HepG2 (cell line): ENCODE measurements around the gene TNFAIP1. TPM values are rescaled to one million over a fixed set of nuclear protein-coding genes. Genes with fewer than 3 reads are reported as not detected.
A peak's percentile ranks its signal among the peaks of the same experiment; 100 is the strongest.

ENCODE experiments used
- EP300 ChIP-seq, 3 experiments: sonication (generic) in 1 of 3; formaldehyde crosslinking in 1 of 3; IDR thresholded peaks; 2 replicates each; pipeline versions ENCODE4 v1.5.1 to v1.6.1; 2011 to 2020; ENCODE audit warnings: low read depth in 2 of 3, low read length in 2 of 3, borderline replicate concordance in 1 of 3, improper control_type of control experiment in 1 of 3, mild to moderate bottlenecking in 1 of 3, missing genetic modification reagents in 1 of 3, moderate library complexity in 1 of 3
- GZF1 ChIP-seq: sonication (generic); formaldehyde crosslinking; IDR thresholded peaks from 2 replicates; pipeline ENCODE4 v1.5.1; 2020; ENCODE audit warnings: mild to moderate bottlenecking, missing genetic modification reagents
- HOXA3 ChIP-seq: sonication (generic); formaldehyde crosslinking; IDR thresholded peaks from 2 replicates; pipeline ENCODE4 v1.5.0; 2020; ENCODE audit warnings: missing genetic modification reagents
- IRF2 ChIP-seq: IDR thresholded peaks from 2 replicates; pipeline ENCODE4 v1.6.1; 2018; ENCODE audit warnings: missing genetic modification reagents, missing compliant biosample characterization
- NBN ChIP-seq: fragments of 450-650 bp; conservative IDR thresholded peaks from 2 replicates; pipeline ENCODE4 v1.6.1; 2017
- PBX3 ChIP-seq: sonication (generic); formaldehyde crosslinking; IDR thresholded peaks from 2 replicates; pipeline ENCODE4 v1.8.1; 2023; ENCODE audit warnings: missing genetic modification reagents, inconsistent platforms, borderline replicate concordance
- PHB2 ChIP-seq: fragments of 450-650 bp; IDR thresholded peaks from 2 replicates; pipeline ENCODE4 v1.6.1; 2018; ENCODE audit not compliant: partially characterized antibody
- RFX1 ChIP-seq: fragments of 450-650 bp; IDR thresholded peaks from 2 replicates; pipeline ENCODE4 v1.6.1; 2017
- SKIL ChIP-seq: sonication (generic); formaldehyde crosslinking; IDR thresholded peaks from 2 replicates; pipeline ENCODE4 v1.8.0; 2022; ENCODE audit warnings: missing genetic modification reagents, mild to moderate bottlenecking, moderate library complexity, borderline replicate concordance
- SMARCE1 ChIP-seq: fragments of 450-650 bp; IDR thresholded peaks from 2 replicates; pipeline ENCODE4 v1.6.1; 2017; ENCODE audit warnings: borderline replicate concordance
- SNAI1 ChIP-seq: sonication (generic); formaldehyde crosslinking; IDR thresholded peaks from 2 replicates; pipeline ENCODE4 v1.5.0; 2020; ENCODE audit warnings: mild to moderate bottlenecking, missing genetic modification reagents, borderline replicate concordance
- SRY ChIP-seq: sonication (generic); formaldehyde crosslinking; IDR thresholded peaks from 2 replicates; pipeline ENCODE4 v1.8.0; 2022; ENCODE audit warnings: mild to moderate bottlenecking, missing genetic modification reagents
- ZMYM2 ChIP-seq: sonication (generic); formaldehyde crosslinking; IDR thresholded peaks from 2 replicates; pipeline ENCODE4 v1.8.0; 2022; ENCODE audit warnings: mild to moderate bottlenecking, missing genetic modification reagents
- ZNF468 ChIP-seq: sonication (generic); formaldehyde crosslinking; IDR thresholded peaks from 2 replicates; pipeline ENCODE4 v1.8.0; 2022; ENCODE audit warnings: mild to moderate bottlenecking, moderate library complexity, missing genetic modification reagents
- ZNF510 ChIP-seq: sonication (generic); formaldehyde crosslinking; IDR thresholded peaks from 2 replicates; pipeline ENCODE4 v1.4.0; 2020; ENCODE audit warnings: low read depth, mild to moderate bottlenecking, missing genetic modification reagents
- ZNF577 ChIP-seq: sonication (generic); formaldehyde crosslinking; IDR thresholded peaks from 2 replicates; pipeline ENCODE4 v1.4.0; 2020; ENCODE audit warnings: mild to moderate bottlenecking, low read depth, missing genetic modification reagents, borderline replicate concordance
- ZNF614 ChIP-seq: IDR thresholded peaks from 2 replicates; pipeline ENCODE4 v1.6.1; 2018; ENCODE audit warnings: missing biosample characterization, missing genetic modification reagents, inconsistent platforms, borderline replicate concordance
- ZZZ3 ChIP-seq: sonication (generic); formaldehyde crosslinking; IDR thresholded peaks from 2 replicates; pipeline ENCODE4 v1.4.0; 2020; ENCODE audit warnings: missing genetic modification reagents, mild to moderate bottlenecking, borderline replicate concordance
- polyA plus RNA-seq, 8 experiments: library from polyadenylated mRNA; depleted of rRNA in 3 of 8; stranded (reverse) in 7 of 8; unstranded in 1 of 8; fragments of >200 nt; fragmentation: Illumina TruSeq in 4 of 8; extraction: Trizol in 4 of 8; gene quantifications; 2 replicates each; pipeline versions ENCODE4 v1.2.1 to v1.2.3, GENCODE V29; 2011 to 2016; ENCODE audit warnings: low read depth in 4 of 8, missing spikeins in 1 of 8, mixed read lengths in 1 of 8; ENCODE audit not compliant: insufficient read depth in 1 of 8
- total RNA-seq, 5 experiments: library from RNA; depleted of rRNA; stranded (reverse); fragments of >200 nt; fragmentation: Illumina TruSeq; extraction: Trizol; gene quantifications; 2 replicates each; pipeline ENCODE4 v1.2.3, GENCODE V29; 2016; ENCODE audit warnings: low read depth in 1 of 5
- TF ChIP-seq, protein P1 (sequence below): sonication (generic); formaldehyde crosslinking; IDR thresholded peaks from 2 replicates; pipeline ENCODE4 v1.4.0; 2020; ENCODE audit warnings: mild to moderate bottlenecking, missing genetic modification reagents, borderline replicate concordance
- TF ChIP-seq, protein P2 (sequence below): sonication (generic); formaldehyde crosslinking; IDR thresholded peaks from 2 replicates; pipeline ENCODE4 v1.4.0; 2020; ENCODE audit warnings: missing genetic modification reagents
- TF ChIP-seq, protein P3 (sequence below): IDR thresholded peaks from 2 replicates; pipeline ENCODE4 v1.6.1; 2016; ENCODE audit warnings: low read depth, borderline replicate concordance

The TNFAIP1 gene
- total and polyA plus RNA-seq, 2 of the 13 experiments (the other 11 are each of a cell fraction or from before 2014, with no cell fraction given) = 17.5 to 40.6 TPM

DNA sequence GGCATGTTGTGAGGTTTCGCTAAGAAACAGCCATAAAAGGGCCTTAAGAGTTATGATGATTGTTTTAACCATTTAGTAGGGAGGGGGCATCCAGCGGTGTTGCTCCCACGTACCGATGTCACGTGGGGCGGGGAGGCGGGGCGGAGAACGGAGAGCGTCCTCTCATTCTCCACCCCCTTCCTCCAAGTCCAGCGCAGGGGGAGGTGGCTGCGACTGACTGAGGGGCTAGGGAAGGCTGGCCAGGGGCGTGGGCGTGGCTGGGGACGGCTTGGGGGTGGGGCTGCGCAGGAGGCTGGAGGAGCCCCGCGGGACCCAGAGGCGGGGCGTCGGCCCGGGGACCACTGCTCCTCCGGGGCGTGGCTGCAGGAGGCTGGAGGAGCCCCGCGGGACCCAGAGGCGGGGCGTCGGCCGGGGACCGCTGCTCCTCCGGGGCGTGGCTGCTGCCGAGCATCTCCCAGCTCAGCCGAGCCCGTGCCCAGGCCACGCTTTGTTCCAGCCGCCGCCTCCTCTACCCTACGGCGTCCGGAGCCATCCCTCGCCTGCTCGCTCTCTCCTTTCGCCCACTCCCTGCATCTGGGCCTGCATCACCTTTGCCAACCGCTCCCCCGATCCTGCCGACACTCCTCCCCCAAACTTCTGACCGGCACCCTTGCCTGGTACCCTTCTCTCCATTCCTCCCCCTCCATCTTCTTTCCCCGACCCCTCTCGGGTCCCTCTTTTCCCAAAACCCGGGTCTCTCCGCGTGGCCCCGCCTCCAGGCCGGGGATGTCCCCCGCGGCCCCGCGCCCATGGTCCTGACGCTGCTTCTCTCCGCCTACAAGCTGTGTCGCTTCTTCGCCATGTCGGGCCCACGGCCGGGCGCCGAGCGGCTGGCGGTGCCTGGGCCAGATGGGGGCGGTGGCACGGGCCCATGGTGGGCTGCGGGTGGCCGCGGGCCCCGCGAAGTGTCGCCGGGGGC lies 36.0 kb downstream of the TNFAIP1 start, which contains the start of gene SARM1 (continued):
- TF ChIP-seq SKIL (0 out of 2 replicates have a peak, but pooled peaks have one; percentile 18), ZMYM2 (CRISPR knock-in tag) (no peak), SRY (no peak), ZZZ3 (CRISPR knock-in tag) (no peak), SMARCE1 (no peak), NBN (no peak), PHB2 (no peak), ZNF614 (CRISPR knock-in tag) (no peak), HOXA3 (0 out of 2 replicates have a peak, but pooled peaks have one; percentile 9), EP300 (IDR thresholded peaks at IDR 0.05; ENCODE audit: low read depth in 2 of 2, low read length in 2 of 2) (no peak; a peak in 1 of 4 replicates), EP300 (CRISPR knock-in tag; IDR thresholded peaks at IDR 0.05; ENCODE audit: borderline replicate concordance) (no peak), ZNF468 (CRISPR knock-in tag) (no peak), PBX3 (CRISPR knock-in tag) (no peak), GZF1 (CRISPR knock-in tag) (no peak), ZNF510 (CRISPR knock-in tag) (no peak), ZNF577 (CRISPR knock-in tag) (no peak), SNAI1 (no peak), IRF2 (CRISPR knock-in tag) (0 out of 2 replicates have a peak, but pooled peaks have one; percentile 11), RFX1 (no peak)
- TF ChIP-seq, protein P1, sequence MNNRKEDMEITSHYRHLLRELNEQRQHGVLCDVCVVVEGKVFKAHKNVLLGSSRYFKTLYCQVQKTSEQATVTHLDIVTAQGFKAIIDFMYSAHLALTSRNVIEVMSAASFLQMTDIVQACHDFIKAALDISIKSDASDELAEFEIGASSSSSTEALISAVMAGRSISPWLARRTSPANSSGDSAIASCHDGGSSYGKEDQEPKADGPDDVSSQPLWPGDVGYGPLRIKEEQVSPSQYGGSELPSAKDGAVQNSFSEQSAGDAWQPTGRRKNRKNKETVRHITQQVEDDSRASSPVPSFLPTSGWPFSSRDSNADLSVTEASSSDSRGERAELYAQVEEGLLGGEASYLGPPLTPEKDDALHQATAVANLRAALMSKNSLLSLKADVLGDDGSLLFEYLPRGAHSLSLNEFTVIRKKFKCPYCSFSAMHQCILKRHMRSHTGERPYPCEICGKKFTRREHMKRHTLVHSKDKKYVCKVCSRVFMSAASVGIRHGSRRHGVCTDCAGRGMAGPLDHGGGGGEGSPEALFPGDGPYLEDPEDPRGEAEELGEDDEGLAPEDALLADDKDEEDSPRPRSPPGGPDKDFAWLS (CRISPR knock-in tag) = no peak
- TF ChIP-seq, protein P2, sequence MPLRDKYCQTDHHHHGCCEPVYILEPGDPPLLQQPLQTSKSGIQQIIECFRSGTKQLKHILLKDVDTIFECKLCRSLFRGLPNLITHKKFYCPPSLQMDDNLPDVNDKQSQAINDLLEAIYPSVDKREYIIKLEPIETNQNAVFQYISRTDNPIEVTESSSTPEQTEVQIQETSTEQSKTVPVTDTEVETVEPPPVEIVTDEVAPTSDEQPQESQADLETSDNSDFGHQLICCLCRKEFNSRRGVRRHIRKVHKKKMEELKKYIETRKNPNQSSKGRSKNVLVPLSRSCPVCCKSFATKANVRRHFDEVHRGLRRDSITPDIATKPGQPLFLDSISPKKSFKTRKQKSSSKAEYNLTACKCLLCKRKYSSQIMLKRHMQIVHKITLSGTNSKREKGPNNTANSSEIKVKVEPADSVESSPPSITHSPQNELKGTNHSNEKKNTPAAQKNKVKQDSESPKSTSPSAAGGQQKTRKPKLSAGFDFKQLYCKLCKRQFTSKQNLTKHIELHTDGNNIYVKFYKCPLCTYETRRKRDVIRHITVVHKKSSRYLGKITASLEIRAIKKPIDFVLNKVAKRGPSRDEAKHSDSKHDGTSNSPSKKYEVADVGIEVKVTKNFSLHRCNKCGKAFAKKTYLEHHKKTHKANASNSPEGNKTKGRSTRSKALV = no peak
- TF ChIP-seq, protein P3, sequence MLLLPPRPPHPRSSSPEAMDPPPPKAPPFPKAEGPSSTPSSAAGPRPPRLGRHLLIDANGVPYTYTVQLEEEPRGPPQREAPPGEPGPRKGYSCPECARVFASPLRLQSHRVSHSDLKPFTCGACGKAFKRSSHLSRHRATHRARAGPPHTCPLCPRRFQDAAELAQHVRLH (CRISPR knock-in tag) = no peak
